Sigmoid colon (tissue), 7 donors: Measurements from ENCODE around the gene BTBD9. TPM values are rescaled to one million over a fixed set of nuclear protein-coding genes. Genes with fewer than 3 reads are reported as not detected.

Source experiments
- DNase-seq: peaks from one replicate; pipeline ENCODE4 v3.0.0-alpha.2; 2019
- H3K27ac ChIP-seq, 4 donors: fragments of 200-600 bp; sonication (generic); one replicate each; pipeline ENCODE4 v1.5.1; 2016 to 2019; ENCODE audit warnings: mild to moderate bottlenecking in 1 of 4
- H3K27me3 ChIP-seq, 3 donors: fragments of 200-600 bp; sonication (generic); one replicate each; pipeline ENCODE4 v1.5.1; 2019; ENCODE audit warnings: mild to moderate bottlenecking in 1 of 3
- H3K36me3 ChIP-seq, 4 donors: fragments of 200-600 bp; sonication (generic); one replicate each; pipeline ENCODE4 v1.5.1; 2016 to 2019
- H3K4me1 ChIP-seq, 4 donors: fragments of 200-600 bp; sonication (generic); one replicate each; pipeline ENCODE4 v1.5.1; 2017 to 2019
- H3K4me3 ChIP-seq, 4 donors: fragments of 200-600 bp; sonication (generic); one replicate each; pipeline ENCODE4 v1.5.1; 2017 to 2019; ENCODE audit warnings: mild to moderate bottlenecking in 2 of 4, moderate library complexity in 1 of 4
- H3K9me3 ChIP-seq, 4 donors: fragments of 200-600 bp in 3 of 4; sonication (generic) in 3 of 4; one replicate each; pipeline versions ENCODE4 v1.5.1 to v1.6.1; 2013 to 2019
- CTCF ChIP-seq, 4 experiments: fragments of 450-650 bp in 3 of 4; fragments of 200-600 bp in 1 of 4; IDR thresholded peaks; one replicate each; pipeline ENCODE4 v1.5.1; 2016 to 2019; ENCODE audit warnings: antibody characterized with exemption in 4 of 4, mild to moderate bottlenecking in 3 of 4, moderate library complexity in 2 of 4
- EP300 ChIP-seq, 4 donors: sonication (generic); formaldehyde crosslinking; IDR thresholded peaks; one replicate each; pipeline ENCODE4 v1.6.1; 2017; ENCODE audit warnings: antibody characterized with exemption in 4 of 4
- POLR2A ChIP-seq, 2 donors: fragments of 450-650 bp; IDR thresholded peaks; one replicate each; pipeline ENCODE4 v1.6.1; 2016; ENCODE audit warnings: antibody characterized with exemption in 2 of 2, mild to moderate bottlenecking in 2 of 2, moderate library complexity in 2 of 2
- POLR2AphosphoS5 ChIP-seq, 4 donors: sonication (generic); formaldehyde crosslinking; IDR thresholded peaks; one replicate each; pipeline ENCODE4 v1.6.1; 2017; ENCODE audit warnings: antibody characterized with exemption in 4 of 4
- WGBS, 2 donors: extraction: QIAGEN DNeasy Blood & Tissue Kit; methylation state at CpG; one replicate each; pipeline ENCODE4 v1.1.7; 2013; 5-methylcytosine and 5-hydroxymethylcytosine counted together
- intact Hi-C: fragments of 100-400 bp; cut with DNase I; formaldehyde crosslinking; loops from one replicate; pipeline ENCODE4 v1.15.1; 2023
- polyA plus RNA-seq, 3 donors: library from polyadenylated mRNA; stranded (reverse); fragments of 200-250 nt; gene quantifications; one replicate each; pipeline ENCODE4 v1.2.3, GENCODE V29; 2013
- total RNA-seq, 4 donors: library from RNA; depleted of rRNA; stranded (reverse); fragments of >200 nt; gene quantifications; one replicate each; pipeline ENCODE4 v1.1.0, GENCODE V29; 2016
- donor health status: healthy with polysubstance abuse.
- donor health status: Bipolar disorder and iron deficiency.
- donor health status: healthy.

The BTBD9 gene
- total and polyA plus RNA-seq, 7 donors: 3.6 to 20.8 (median 10.5) TPM

- WGBS, 2 donors: 82 to 90% methylated on average over 4 of the region's 4 CpGs
- DNase-seq: no peak
- TF ChIP-seq EP300 (IDR thresholded peaks at IDR 0.05): no peak
- TF ChIP-seq POLR2AphosphoS5 (IDR thresholded peaks at IDR 0.05): no peak
- TF ChIP-seq CTCF (IDR thresholded peaks at IDR 0.05): no peak
- TF ChIP-seq POLR2A (IDR thresholded peaks at IDR 0.05): no peak
- Histone ChIP-seq H3K27ac (no peak overlapping the region), H3K27me3 (no peaks in the 10 kb centered on the region), H3K9me3 (no peaks in the 10 kb centered on the region), H3K4me1 (peaks cover 0 to 4% (median 0%) of the 10 kb centered on the region in 4 donors), H3K36me3 (no peaks in the 10 kb centered on the region), H3K4me3 (no peak overlapping the region)
- intact Hi-C loops: no loop called here
Measured at GRCh38 chr6:38481851-38482250, 157.9 kb downstream of the BTBD9 start.

DNA sequence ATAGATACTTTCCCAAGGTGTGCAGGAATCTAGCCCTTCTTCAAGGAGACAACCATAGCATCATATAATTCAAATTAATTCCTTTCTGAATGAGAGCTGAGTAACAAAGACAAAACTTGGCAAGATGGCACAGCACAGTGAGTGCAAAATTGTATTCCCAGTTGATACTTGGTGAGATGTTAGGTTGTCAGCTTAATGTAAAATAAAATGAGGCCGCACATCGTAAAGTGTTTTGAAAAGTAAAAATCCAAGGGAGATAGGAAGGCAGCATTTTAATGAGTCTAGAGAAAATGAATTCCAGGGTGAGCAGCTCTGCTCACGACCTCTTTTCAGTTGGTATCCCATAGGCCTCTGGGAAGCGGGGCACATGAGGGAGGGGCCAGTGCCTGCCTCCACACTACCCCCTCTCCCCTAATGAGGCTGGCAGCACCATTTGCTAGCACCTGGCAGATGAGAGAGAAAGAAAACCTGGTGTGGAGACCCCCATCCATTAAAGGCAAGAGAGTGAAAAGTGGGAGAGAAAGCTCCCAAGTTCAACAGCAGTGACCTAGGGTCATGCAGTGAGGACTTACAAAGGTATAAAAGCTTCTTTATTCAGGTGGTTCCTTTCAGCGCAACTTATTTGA, 158.4 kb downstream of the BTBD9 start:
- Histone ChIP-seq H3K36me3 (no peaks in the 10 kb centered on the region), H3K27me3 (no peaks in the 10 kb centered on the region), H3K4me1 (peaks cover 0 to 9% (median 0%) of the 10 kb centered on the region in 4 donors), H3K9me3 (no peaks in the 10 kb centered on the region), H3K4me3 (no peak overlapping the region), H3K27ac (no peak overlapping the region)
- intact Hi-C loops: no loop called here
- no peak for TF ChIP-seq POLR2AphosphoS5 (IDR thresholded peaks at IDR 0.05)
- TF ChIP-seq CTCF (IDR thresholded peaks at IDR 0.05): no peak
- TF ChIP-seq POLR2A (IDR thresholded peaks at IDR 0.05): no peak
- no peak for TF ChIP-seq EP300 (IDR thresholded peaks at IDR 0.05)
- WGBS, 2 donors: 89 to 99% methylated on average over 5 of the region's 5 CpGs
- DNase-seq: no peak

DNA sequence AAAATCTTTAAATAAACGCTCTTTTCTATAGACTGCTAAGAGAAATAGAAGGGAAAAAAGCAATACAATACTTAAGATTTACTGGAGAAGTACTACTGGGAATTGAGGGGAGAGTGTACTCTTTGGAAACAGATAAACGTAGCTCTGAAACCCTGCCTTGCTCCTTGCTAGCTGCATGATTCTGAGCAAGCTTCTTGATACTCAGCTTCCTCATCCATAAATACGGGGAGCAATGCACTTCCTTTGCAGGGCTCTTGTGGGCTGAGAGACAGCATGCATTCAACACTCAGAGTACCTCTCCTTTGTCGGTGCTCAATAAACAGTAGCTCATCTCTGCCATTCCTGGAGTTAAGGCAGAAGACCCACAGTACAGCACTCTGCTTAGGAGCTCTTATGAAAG, 159.7 kb downstream of the BTBD9 start:
- intact Hi-C loops: no loop called here
- H3K36me3 ChIP-seq: no peaks in the 10 kb centered on the region

GRCh38 chr6:38479331-38479730, 160.4 kb downstream of the BTBD9 start:
- intact Hi-C loops: no loop called here
- Histone ChIP-seq H3K27ac (no peak overlapping the region), H3K27me3 (no peaks in the 10 kb centered on the region), H3K36me3 (no peaks in the 10 kb centered on the region), H3K4me3 (no peak overlapping the region), H3K9me3 (no peaks in the 10 kb centered on the region), H3K4me1 (peaks cover 0 to 19% (median 0%) of the 10 kb centered on the region in 4 donors)
- 97 to 99% methylated on average over 1 of the region's 1 CpG for WGBS, 2 donors
- TF ChIP-seq CTCF (IDR thresholded peaks at IDR 0.05) (no peak), EP300 (IDR thresholded peaks at IDR 0.05) (no peak), POLR2AphosphoS5 (IDR thresholded peaks at IDR 0.05) (no peak), POLR2A (IDR thresholded peaks at IDR 0.05) (no peak)
- no peak for DNase-seq

More for the DNA sequence above, 159.7 kb downstream of the BTBD9 start:
- no peak for DNase-seq
- Histone ChIP-seq H3K27me3 (no peaks in the 10 kb centered on the region), H3K9me3 (no peaks in the 10 kb centered on the region), H3K27ac (no peak overlapping the region), H3K4me1 (peaks cover 0 to 19% (median 0%) of the 10 kb centered on the region in 4 donors), H3K4me3 (no peak overlapping the region)
- WGBS, 2 donors: 84 to 90% methylated on average over 4 of the region's 4 CpGs
- TF ChIP-seq CTCF (IDR thresholded peaks at IDR 0.05) (no peak), POLR2A (IDR thresholded peaks at IDR 0.05) (no peak), POLR2AphosphoS5 (IDR thresholded peaks at IDR 0.05) (no peak), EP300 (IDR thresholded peaks at IDR 0.05) (no peak)
